Right ventricle myocardium superior (tissue), 1 donor: ENCODE data around the gene TRIM33. TPM values are rescaled to one million over a fixed set of nuclear protein-coding genes. Genes with fewer than 3 reads are reported as not detected.
"Not testable (repeated sequence)": the region's sequence is repeated elsewhere in the genome, so short reads cannot be mapped to it uniquely, and the experiment has no call there.

Experiments
- ATAC-seq: fragments of 200-7000 bp; cut with Tn5 transposase; one replicate; pipeline ENCODE4 v1.9.1; 2020; ENCODE audit warnings: mild to moderate bottlenecking; ENCODE audit not compliant: poor library complexity
- DNase-seq: peaks from one replicate; pipeline ENCODE4 v3.0.0-alpha.2; 2020
- intact Hi-C: fragments of 100-400 bp; cut with DNase I; formaldehyde crosslinking; loops from one replicate; pipeline ENCODE4 v1.11.2; 2022
- total RNA-seq: library from RNA; stranded (reverse); fragmentation: NEBNext Ultra II Directional; extraction: Animal tissue kit (Norgen Biotek cat#: 25700); gene quantifications from one replicate; pipeline ENCODE4 v1.2.1, GENCODE V29; 2021
- donor health status: DM: no; HTN: yes; CAD: no; lungs with severe emphysema.

The TRIM33 gene
- total RNA-seq, 1 donor from 2014 or later: 13.3 TPM

DNA sequence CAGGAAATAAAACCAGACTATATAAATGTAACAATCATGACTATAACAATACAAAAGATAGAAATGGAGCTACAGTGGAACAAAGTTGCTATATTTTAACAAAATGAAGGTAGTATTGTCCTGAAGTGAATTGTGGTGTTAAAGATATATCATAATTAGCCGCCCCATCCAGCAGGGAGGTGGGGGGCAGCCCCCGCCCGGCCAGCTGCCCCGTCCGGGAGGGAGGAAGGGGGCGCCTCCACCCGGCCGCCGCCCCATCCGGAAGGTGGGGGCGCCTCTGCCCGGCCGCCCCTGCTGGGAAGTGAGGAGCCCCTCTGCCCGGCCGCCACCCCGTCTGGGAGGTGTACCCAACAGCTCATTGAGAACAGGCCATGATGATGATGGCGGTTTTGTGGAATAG is 31.4 kb downstream of the TRIM33 start:
- ATAC-seq, intact Hi-C loops, DNase-seq: not testable (repeated sequence)

DNA sequence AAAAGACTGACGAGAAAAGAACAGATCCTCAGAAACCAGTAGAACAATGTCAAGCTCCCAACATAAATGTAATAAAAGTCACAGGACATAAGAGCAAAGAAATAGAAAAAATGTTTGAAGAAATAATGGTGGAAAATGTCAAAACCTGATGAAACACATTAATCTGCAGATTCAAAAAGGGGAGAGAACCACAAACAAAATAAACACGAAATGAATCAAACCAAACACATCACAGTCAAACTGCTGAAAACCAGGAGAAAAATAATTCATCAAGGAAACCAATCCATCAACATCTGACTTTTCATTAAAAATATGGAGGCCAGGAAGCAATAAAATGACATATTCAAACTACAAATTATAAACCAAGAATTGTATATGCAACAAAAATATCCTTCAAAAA is 31.9 kb downstream of the TRIM33 start:
- DNase-seq: no peak
- no peak for ATAC-seq
- intact Hi-C loops: no loop called here

DNA sequence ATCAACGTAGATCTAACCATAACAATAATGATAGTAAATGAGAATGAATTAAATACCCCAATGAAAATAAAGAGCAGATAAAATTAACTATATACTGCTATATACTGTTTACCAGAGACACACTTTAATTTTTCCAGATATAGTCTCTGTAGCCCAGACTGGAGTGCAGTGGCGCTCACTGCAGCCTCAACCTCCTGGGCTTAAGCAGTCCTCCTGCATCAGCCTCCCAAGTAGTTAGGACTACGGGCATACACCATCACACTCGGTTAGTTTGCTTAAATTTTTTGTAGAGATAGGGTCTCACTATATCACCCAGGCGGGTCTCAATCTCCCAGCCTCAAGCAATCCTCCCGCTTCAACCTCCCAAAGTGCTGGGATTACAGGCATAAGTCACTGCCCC is 37.2 kb downstream of the TRIM33 start:
- no peak for ATAC-seq
- intact Hi-C loops: no loop called here
- no peak for DNase-seq

GRCh38 chr1:114472408-114472807 is 38.6 kb downstream of the TRIM33 start:
- DNase-seq (no peak), ATAC-seq (no peak)
- intact Hi-C loops: no loop called here

DNA sequence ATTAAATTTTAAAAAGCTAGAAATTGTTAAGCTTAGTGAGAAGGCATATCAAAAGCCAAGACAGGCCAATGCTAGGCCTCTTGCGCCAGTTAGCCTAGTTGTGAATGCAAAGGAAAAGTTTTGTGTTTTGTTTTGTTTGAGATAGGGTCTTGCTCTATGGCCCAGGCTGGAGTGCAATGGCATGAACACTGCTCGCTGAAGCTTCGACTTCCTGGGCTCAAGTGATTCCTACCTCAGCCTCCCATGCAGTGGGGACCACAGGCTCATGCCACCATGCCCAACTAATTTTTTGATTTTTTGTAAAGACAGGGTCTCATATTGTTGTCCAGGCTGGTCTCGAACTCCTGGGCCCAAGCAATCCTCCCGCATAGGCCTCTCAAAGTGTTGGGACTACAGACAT is 40.3 kb downstream of the TRIM33 start:
- intact Hi-C loops: no loop called here
- no peak for DNase-seq

DNA sequence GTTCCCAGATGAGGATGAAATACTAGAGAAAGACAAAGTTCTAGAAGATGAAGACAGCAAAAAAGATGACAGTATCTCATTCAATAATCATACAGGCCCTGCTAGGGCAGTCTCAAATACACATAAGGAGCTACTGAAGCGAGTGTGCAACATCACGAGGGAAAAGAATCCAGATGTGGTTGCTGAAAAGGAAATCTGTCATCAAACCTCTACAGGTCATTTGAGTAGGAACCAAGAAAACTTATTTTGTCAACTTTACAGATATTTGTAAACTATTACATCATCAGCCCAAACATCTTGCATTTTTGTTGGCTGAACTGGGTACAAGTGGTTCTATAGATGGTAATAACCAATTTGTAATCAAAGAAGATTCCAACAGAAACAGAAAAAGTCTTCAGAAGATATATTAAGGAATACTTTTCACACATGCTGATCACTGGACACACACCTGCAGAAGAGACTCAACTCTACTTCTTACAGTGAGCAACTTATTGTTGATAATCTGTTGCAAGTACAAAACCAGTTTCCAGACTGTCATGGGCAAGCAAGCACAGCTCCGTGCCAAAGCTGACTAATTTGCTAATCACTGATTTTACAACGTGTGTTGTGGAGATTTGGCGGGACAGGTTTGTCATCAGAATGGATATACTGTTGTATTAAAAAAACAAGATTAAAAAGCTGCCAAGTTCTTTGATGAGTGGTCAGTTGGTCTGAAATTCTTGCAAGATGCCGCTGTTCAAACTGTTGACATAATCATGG is 42.1 kb downstream of the TRIM33 start:
- DNase-seq (no peak), ATAC-seq (no peak)
- intact Hi-C loops: no loop called here

More for the DNA sequence above, 40.3 kb downstream of the TRIM33 start:
- no peak for ATAC-seq

DNA sequence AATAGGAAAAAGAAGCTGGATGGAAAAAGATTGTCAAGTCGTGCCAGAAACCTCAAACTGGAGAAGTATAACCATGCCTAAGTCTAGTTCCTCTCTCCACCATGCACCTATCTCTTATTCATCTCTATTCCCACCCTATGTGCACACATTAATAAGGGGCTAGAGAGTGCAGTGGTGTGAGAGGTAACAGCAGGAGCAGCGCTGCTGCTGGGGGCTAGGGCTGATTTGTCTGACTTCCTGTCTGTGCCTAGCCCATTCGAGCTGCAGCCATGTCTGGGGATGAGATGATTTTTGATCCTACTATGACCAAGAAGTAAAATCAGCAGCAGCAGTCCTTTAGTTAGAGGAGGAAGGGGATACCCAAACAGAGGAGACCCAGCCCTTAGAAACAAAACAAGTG is 43.0 kb downstream of the TRIM33 start:
- no peak for ATAC-seq
- no peak for DNase-seq
- intact Hi-C loops: no loop called here

DNA sequence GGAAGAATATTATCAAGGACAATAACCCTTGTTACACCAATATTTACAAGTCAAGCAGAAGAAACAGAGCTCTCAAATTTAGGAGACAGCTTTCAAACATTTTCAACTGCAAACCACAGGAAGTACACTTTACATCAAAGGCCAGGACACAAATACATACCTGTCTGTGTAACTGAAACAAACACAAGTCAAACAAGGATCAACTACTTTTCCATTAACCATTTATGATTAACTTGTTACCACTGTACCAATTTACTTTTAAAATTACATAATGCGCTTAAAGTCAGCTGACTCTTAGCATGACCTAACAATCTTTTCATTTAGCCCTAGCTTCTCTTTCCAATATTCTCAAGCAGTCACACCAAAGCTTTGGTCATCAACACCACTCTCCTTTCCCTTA is 43.5 kb downstream of the TRIM33 start:
- ATAC-seq (no peak), DNase-seq (no peak)
- intact Hi-C loops: no loop called here

DNA sequence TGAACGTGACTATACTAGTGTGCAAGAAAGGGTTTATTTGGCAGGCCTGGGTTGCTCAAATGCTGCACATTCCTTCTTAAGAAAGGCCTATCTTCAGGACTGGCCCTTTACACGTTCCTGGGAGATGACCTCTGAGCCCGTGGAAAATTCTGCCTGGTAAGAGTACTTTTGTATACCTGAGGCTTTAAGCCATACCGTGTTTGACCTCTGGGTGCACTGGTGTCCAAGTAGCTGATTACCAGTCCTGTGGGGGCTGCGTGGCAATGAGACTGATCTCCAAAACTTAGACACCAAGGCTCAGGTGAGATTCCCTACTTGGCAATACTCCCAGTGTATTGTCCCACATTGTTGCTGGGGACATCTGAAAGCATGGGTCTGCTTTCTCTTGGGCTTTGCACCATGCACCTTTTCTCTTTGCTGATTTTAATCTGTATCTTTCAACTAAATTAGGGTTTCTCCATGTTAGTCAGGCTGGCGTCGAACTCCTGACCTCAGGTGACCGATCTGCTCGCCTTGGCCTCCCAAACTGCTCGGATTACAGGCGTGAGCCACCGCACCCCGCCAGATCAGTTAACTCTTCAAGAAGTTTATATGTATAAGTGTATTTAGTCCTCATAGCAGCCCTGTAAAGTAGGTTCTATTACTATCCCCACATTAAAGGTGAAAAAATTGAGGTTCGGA is 44.5 kb downstream of the TRIM33 start:
- no peak for DNase-seq
- no peak for ATAC-seq
- intact Hi-C loops: no loop called here

DNA sequence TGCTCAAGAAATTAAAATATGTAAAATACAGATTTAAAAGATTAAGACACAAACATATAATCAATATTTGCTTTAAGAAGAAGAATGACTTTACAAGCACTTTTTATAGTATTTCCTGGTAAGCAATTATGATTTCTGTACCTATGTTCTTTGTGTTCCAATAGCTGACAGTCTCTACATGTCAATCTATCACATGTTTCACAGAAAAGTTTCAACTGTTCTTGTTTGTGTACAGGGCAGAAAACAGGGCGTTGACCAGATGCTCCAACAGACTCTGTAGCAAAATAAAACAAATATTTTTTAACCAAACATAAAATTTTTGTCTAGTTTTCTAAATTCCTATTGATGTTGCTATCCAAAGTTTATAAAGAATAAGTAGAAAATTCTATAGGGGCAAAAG is 48.0 kb downstream of the TRIM33 start:
- DNase-seq (no peak), ATAC-seq (no peak)
- intact Hi-C loops: no loop called here

DNA sequence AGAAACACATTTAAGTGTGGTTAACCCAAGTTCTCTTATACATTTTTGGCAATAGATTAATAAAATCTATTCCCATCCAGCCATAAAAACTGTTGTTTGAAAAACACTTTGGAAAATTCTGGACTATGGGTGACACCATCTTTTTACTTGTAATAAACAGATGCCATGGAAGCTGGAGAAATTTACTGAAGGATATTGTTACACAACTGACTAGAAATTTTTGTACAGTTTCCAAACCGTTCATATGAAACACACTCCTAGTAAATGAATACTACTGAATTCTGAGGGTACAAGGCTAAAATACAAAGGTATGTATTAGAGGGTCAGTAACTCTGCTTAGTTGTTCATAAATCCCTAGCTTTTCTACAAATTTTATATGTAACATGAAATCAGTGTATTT is 48.7 kb downstream of the TRIM33 start:
- ATAC-seq: no peak
- intact Hi-C loops: no loop called here
- no peak for DNase-seq

DNA sequence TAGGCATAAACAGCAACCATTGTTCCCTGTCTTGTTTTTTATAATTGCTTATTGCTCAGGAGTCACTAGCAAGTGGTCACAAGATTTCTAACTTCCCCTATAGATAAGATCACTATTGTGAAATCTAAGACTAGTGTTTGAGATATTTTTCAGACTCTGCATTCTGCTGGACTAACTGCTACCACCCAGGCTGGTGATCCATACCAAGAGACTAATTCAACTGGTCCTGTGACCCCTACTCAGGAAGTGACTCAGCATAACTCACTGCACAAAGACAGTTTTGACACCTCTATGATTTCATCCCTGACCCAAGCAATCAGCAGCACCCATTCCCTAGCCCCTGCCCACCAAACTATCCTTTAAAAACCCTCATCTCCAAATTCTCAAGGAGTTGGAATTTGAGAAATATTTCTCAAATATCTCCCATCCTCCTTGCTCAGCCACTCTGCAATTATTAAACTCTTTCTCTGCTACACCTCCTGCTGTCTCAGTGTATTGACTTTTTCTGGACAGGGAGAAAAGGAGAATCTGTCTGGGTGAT is 52.7 kb downstream of the TRIM33 start:
- DNase-seq (no peak), ATAC-seq (peak; percentile 29)
- intact Hi-C loops: no loop called here

- DNase-seq (no peak), ATAC-seq (no peak)
- intact Hi-C loops: no loop called here
Measured at GRCh38 chr1:114457675-114458236, 53.2 kb downstream of the TRIM33 start.

GRCh38 chr1:114456586-114456985 is 54.4 kb downstream of the TRIM33 start:
- ATAC-seq (no peak), DNase-seq (no peak)
- intact Hi-C loops: no loop called here

DNA sequence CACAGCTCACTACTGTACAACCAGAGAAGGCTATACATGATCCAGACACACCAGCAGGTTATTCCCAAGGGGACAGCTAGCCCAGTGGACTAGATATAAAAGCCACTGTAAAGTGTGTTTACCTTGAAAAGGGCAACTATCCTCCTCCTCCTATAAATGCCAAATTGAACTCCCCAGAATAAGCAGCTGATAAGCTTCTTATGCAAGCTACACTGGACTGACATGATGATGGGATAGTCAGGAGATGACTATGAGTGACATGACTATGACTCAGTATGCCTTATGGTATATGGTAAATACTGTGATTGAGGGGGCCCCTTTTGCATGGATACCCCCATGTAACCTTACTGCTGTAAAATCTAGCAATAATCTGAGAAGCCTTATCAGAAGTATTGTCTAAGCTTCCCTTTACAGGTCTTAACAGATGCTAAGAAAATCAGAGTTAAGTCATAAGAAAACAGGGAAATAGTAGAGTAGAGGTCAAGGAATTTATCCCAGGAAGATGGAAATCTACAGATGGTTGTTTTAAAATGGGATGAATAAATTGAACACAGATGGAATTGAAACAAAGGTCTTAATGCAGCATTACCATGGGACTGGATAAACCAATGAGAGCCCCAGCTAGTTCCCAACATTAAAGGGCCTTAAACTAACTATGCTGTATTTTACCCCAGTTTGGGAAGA is 55.8 kb downstream of the TRIM33 start:
- intact Hi-C loops: no loop called here
- no peak for DNase-seq
- no peak for ATAC-seq

DNA sequence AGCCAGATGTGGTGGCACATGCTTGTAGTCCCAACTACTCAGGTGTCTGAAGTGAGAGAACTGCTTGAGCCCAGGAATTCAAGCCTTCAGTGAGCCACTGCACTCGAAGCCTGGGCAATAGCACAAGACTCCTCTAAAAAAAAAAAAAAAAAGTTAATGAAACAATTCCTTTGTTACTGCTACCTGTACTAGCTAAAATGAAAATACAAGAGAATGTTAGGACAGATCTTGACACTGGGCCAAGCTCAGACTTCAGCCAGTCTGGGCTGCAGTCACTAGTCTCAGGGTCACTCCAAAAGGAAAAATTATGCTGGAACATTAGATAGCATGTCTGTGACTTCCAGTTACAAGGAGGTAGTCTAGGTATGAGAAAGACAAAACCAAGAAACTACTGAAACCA is 56.5 kb downstream of the TRIM33 start:
- intact Hi-C loops: no loop called here
- DNase-seq: no peak
- ATAC-seq: no peak

DNA sequence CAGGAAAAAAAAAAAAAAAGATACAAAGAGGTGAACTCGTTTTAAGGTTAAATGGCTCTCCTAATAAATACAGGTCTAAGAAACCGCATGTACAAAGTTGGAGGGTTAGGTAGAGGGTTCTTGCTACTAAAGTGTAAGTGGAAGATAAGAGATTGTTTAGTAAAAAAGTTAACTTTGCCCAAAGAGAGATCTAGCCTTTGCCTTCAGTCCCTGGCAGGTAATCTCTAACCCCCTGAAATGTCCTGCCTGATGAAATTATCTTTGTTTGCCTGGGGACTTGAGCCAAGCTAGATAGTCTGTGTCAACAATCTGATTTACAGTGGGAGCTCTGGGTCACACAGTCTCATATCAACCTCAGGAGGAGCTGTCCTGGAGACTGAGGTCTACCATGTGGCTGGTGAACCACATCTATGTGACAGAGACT is 57.6 kb downstream of the TRIM33 start:
- intact Hi-C loops: no loop called here
- no peak for ATAC-seq

DNA sequence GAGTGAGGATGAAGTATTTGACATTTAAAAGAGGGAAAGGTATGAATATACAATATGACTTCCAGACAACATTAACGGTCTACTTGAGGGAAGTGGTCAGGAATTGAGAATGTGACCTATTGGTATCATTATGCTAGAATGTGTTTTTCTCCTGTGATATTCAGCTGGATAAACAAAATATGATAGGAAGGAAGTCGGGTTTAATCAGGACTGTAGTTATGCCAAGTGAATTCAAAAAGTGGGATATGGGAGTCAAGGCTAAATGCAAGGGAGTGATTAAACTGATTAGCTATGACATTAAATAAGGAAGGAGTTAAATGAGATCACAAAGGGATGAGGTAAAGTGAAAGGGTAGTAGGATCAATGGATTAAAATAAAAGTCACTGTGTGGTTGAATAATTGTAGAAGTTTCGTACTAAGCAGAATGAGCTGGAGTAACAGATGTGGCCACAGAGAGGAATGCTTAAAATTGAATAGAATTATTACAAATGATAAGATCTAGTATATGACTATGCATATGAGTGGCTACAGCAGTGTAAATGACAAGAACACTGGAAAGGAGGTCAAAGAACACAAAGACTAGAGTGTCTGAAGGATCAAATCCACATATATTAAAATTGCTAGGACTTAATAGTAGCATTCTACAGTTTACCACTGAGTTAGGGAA is 62.5 kb downstream of the TRIM33 start:
- intact Hi-C loops: no loop called here

More for the DNA sequence above, 57.6 kb downstream of the TRIM33 start:
- DNase-seq: no peak

DNA sequence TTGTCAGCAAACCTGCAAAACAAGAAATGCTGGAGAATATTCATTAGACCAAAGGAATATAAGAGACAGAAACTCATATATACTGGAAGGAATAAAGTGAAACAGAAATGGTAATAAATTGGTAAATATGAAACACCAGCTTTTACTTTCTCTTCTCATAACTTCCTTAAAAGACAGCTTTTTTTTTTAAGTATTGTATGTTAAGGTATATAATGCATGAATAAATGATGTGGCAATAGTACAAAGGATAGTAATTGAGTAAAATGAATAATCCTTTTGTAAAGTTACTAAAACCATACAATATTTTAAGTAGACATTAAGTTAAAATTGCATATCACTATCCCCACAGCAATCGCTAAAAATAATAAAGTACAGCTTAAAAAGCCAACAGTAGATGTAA is 64.8 kb downstream of the TRIM33 start:
- intact Hi-C loops: no loop called here
- no peak for ATAC-seq
- DNase-seq: no peak

More for the DNA sequence above, 62.5 kb downstream of the TRIM33 start:
- no peak for ATAC-seq
- no peak for DNase-seq
